ENCODE measurements around the gene EXOG. TPM values are rescaled to one million over a fixed set of nuclear protein-coding genes. Genes with fewer than 3 reads are reported as not detected.

Gene EXOG
- total RNA-seq, 1 experiment from 2014 or later: 12.5 TPM

DNA sequence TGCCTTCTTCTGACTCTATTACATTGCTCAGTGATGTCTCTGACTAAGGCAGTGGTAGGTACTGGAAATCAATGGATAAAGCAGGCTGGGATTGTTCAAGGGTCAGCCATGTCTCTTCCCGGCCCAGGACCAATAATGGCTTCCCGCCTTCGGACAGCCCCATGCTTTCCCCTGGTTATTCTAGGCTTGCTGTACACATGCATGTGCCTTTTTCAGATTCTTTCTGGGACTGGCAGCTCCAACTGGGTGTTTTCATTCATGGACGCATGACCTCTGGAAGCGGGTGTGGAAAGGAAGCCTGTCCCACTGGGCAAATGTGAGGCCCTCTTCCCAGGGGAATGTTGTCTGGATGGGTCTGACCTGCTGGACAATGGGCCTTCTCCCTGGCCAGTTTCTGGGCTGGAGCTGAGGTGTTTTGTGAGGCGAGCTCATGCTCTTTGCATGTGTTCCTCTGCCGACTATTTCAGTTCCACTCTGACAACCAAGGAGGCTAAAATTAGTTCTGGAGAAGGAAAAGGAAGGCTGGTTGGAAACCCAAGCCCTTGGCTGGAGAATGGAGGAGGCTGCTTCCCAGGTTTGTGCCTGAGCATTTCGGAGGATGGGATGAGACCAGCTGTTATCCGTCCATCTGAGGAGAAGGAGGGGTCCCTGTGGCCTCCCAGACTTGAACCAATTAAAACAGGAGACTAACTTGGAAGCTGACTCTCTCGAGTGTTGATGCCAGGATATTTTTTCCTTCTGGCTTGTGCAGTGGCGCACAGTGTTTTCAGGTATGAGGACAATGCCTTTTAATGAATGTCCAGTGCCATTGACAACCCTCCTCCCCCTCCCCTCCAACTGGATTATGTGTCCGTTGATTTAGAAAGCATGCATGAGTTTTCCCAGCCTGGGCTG lies 35.5 kb upstream of the EXOG start:
- no TSS peak for BruUV-seq (replicated peaks)
- H3K4me1 ChIP-seq (ENCODE audit: control insufficient read depth, insufficient read depth, low read length): peaks cover 7% of the 10 kb centered on the region; the same call in 1 of the 2 replicates
- intact Hi-C loops (cut with micrococcal nuclease; ENCODE audit: unreplicated experiment) (no loop called here), in situ Hi-C loops (cut with HindIII; ENCODE audit: low pct_unique_long_range_greater_than_20kb, low sequenced_read_pairs) (no loop called here)
- no peak for DNase-seq (ENCODE audit: low read depth, low spot score)
- H3K9me3 ChIP-seq (ENCODE audit: control insufficient read depth, insufficient read depth, low read depth, low read length): no peaks in the 10 kb centered on the region
- H3K4me3 ChIP-seq (ENCODE audit: low read depth in 2 of 2, low read length in 2 of 2): no peak overlapping the region
- ATAC-seq: no peak
- H3K27ac ChIP-seq (ENCODE audit: low read length): no peak overlapping the region
- no peaks in the 10 kb centered on the region for H3K27me3 ChIP-seq (ENCODE audit: control insufficient read depth, insufficient read depth, low read length)
- TF ChIP-seq TCF7L2 (IDR thresholded peaks at IDR 0.05; ENCODE audit: low read depth, low read length) (no peak), POLR2AphosphoS5 (IDR thresholded peaks at IDR 0.05; ENCODE audit: low read depth, low read length) (no peak)
- CTCF ChIA-PET: no interaction called here
- H3K36me3 ChIP-seq (ENCODE audit: control insufficient read depth, insufficient read depth, low read length): no peaks in the 10 kb centered on the region
- POLR2A ChIA-PET: no interaction called here

DNA sequence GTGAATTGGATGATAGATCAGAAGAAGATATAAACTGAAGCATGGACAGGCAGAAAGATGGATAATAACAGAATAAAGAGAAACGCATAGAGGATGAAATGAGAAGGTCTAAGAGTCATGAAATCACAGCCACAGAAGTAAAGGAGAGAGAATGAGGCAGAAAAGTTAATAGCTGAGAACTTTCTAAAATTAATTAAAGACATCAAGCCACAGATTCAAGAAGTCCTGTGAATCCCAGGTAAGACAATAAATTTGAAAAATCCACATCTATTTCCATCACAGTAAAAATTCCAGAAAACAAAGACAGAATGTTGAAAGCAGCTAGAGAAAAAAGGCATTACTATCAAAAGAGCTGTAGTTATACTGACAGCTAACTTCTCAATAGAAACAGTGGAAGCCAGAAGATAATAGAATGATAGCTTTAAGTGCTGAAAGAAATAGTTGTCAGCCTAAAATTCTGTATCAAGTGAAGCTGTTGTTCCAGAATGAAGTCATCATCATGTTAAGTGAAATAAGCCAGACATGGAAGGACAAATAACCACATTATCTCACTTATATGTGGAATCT lies 30.5 kb upstream of the EXOG start:
- CTCF ChIA-PET: no interaction called here
- no peaks in the 10 kb centered on the region for H3K27me3 ChIP-seq (ENCODE audit: control insufficient read depth, insufficient read depth, low read length)
- no peak for TF ChIP-seq POLR2AphosphoS5 (IDR thresholded peaks at IDR 0.05; ENCODE audit: low read depth, low read length)
- TF ChIP-seq CTCF (IDR thresholded peaks at IDR 0.05): no peak
- no peak for TF ChIP-seq SIN3A (IDR thresholded peaks at IDR 0.05; ENCODE audit: borderline replicate concordance, insufficient read depth, low read depth, low read length)
- TF ChIP-seq REST (IDR thresholded peaks at IDR 0.05; ENCODE audit: insufficient read depth in 1 of 2, low read depth in 2 of 2, low read length in 1 of 2): no peak
- TF ChIP-seq TCF7L2 (IDR thresholded peaks at IDR 0.05; ENCODE audit: low read depth, low read length): no peak
- in situ Hi-C loops (cut with HindIII; ENCODE audit: low pct_unique_long_range_greater_than_20kb, low sequenced_read_pairs) (no loop called here), intact Hi-C loops (cut with micrococcal nuclease; ENCODE audit: unreplicated experiment) (no loop called here)
- H3K9me3 ChIP-seq (ENCODE audit: control insufficient read depth, insufficient read depth, low read depth, low read length): peaks cover 7% of the 10 kb centered on the region; the same call in 1 of the 2 replicates
- POLR2A ChIA-PET: no interaction called here
- H3K36me3 ChIP-seq (ENCODE audit: control insufficient read depth, insufficient read depth, low read length): no peaks in the 10 kb centered on the region
- H3K4me1 ChIP-seq (ENCODE audit: control insufficient read depth, insufficient read depth, low read length): no peaks in the 10 kb centered on the region
- H3K27ac ChIP-seq (ENCODE audit: low read length): no peak overlapping the region
- no peak overlapping the region for H3K4me3 ChIP-seq (ENCODE audit: low read depth in 2 of 2, low read length in 2 of 2)
- DNase-seq (ENCODE audit: low read depth, low spot score) (no peak), ATAC-seq (no peak)
- BruUV-seq (replicated peaks): no TSS peak

GRCh38 chr3:38468765-38469164 lies 27.4 kb upstream of the EXOG start:
- TF ChIP-seq CTCF (IDR thresholded peaks at IDR 0.05): no peak
- TF ChIP-seq POLR2AphosphoS5 (IDR thresholded peaks at IDR 0.05; ENCODE audit: low read depth, low read length): no peak
- TF ChIP-seq SIN3A (IDR thresholded peaks at IDR 0.05; ENCODE audit: borderline replicate concordance, insufficient read depth, low read depth, low read length): no peak
- no peak for TF ChIP-seq TCF7L2 (IDR thresholded peaks at IDR 0.05; ENCODE audit: low read depth, low read length)
- no peak for TF ChIP-seq REST (IDR thresholded peaks at IDR 0.05; ENCODE audit: insufficient read depth in 1 of 2, low read depth in 2 of 2, low read length in 1 of 2)
- DNase-seq (ENCODE audit: low read depth, low spot score) (no peak), ATAC-seq (no peak)
- H3K4me3 ChIP-seq (ENCODE audit: low read depth in 2 of 2, low read length in 2 of 2): no peak overlapping the region
- no peak overlapping the region for H3K27ac ChIP-seq (ENCODE audit: low read length)
- ChIA-PET POLR2A (no interaction called here), CTCF (no interaction called here)
- H3K9me3 ChIP-seq (ENCODE audit: control insufficient read depth, insufficient read depth, low read depth, low read length): peaks cover 7% of the 10 kb centered on the region; the same call in 1 of the 2 replicates
- no peaks in the 10 kb centered on the region for H3K36me3 ChIP-seq (ENCODE audit: control insufficient read depth, insufficient read depth, low read length)
- no peaks in the 10 kb centered on the region for H3K27me3 ChIP-seq (ENCODE audit: control insufficient read depth, insufficient read depth, low read length)
- no TSS peak for BruUV-seq (replicated peaks)
- intact Hi-C loops (cut with micrococcal nuclease; ENCODE audit: unreplicated experiment): no loop called here
- in situ Hi-C loops (cut with HindIII; ENCODE audit: low pct_unique_long_range_greater_than_20kb, low sequenced_read_pairs): no loop called here
- no peaks in the 10 kb centered on the region for H3K4me1 ChIP-seq (ENCODE audit: control insufficient read depth, insufficient read depth, low read length)
